PC-3 (cell line): Measurements from ENCODE around the gene IL20.

Source experiments
- CTCF ChIP-seq: fragments of 300-600 bp; sonication (generic); conservative IDR thresholded peaks from 2 replicates; pipeline ENCODE4 v1.5.1; 2017; ENCODE audit warnings: antibody characterized with exemption, low read depth, mild to moderate bottlenecking, low read length
- EZH2 ChIP-seq: fragments of 300-600 bp; sonication (generic); IDR thresholded peaks from one replicate; pipeline ENCODE4 v1.6.1; 2017; ENCODE audit warnings: antibody characterized with exemption, mild to moderate bottlenecking, low read length; ENCODE audit not compliant: unreplicated experiment
- EZH2phosphoT487 ChIP-seq: fragments of 300-600 bp; sonication (generic); IDR thresholded peaks from 2 replicates; pipeline ENCODE4 v1.6.1; 2018; ENCODE audit warnings: mild to moderate bottlenecking, antibody characterized with exemption, low read length, borderline replicate concordance

GRCh38 chr1:206885341-206886060 lies 20.1 kb downstream of the IL20 start:
- TF ChIP-seq CTCF (no peak), EZH2 (no peak), EZH2phosphoT487 (no peak)
